Fibroblast of peridontal ligament (primary cell): Measurements from ENCODE around the gene FBXW9.
"Not testable (repeated sequence)": the region's sequence is repeated elsewhere in the genome, so short reads cannot be mapped to it uniquely, and the experiment has no call there.

Experiments used
- DNase-seq: peaks from one replicate; pipeline ENCODE4 v3.0.0-alpha.2; 2010; ENCODE audit errors: extremely low read depth

Gene FBXW9

GRCh38 chr19:12652219-12652618, 44.2 kb downstream of the FBXW9 start:
- no peak for DNase-seq

- DNase-seq, result no peak
Measured at GRCh38 chr19:12649941-12650340, 46.5 kb downstream of the FBXW9 start.

- no peak for DNase-seq
Measured at GRCh38 chr19:12648088-12648487, 48.3 kb downstream of the FBXW9 start.

GRCh38 chr19:12647490-12648071, 48.9 kb downstream of the FBXW9 start:
- no peak for DNase-seq

GRCh38 chr19:12647047-12647446, 49.4 kb downstream of the FBXW9 start:
- DNase-seq, result no peak

GRCh38 chr19:12646551-12646950, 49.9 kb downstream of the FBXW9 start:
- no peak for DNase-seq

GRCh38 chr19:12643716-12644115, 52.7 kb downstream of the FBXW9 start:
- not testable (repeated sequence) for DNase-seq

- DNase-seq, result no peak
Measured at GRCh38 chr19:12642506-12642905, 53.9 kb downstream of the FBXW9 start.

- no peak for DNase-seq
Measured at GRCh38 chr19:12641456-12641855, 55.0 kb downstream of the FBXW9 start.

- DNase-seq, result peak; percentile 66
Measured at GRCh38 chr19:12639901-12640613, 56.4 kb downstream of the FBXW9 start.
